Activated CD4-positive, CD25-positive, alpha-beta regulatory T cell (primary cell): ENCODE data around the gene SHTN1.

ENCODE experiments used
- DNase-seq, 4 experiments: peaks; one replicate each; lab custom pipeline; 2025; lab: John Stamatoyannopoulos, UW

Gene SHTN1, protein sequence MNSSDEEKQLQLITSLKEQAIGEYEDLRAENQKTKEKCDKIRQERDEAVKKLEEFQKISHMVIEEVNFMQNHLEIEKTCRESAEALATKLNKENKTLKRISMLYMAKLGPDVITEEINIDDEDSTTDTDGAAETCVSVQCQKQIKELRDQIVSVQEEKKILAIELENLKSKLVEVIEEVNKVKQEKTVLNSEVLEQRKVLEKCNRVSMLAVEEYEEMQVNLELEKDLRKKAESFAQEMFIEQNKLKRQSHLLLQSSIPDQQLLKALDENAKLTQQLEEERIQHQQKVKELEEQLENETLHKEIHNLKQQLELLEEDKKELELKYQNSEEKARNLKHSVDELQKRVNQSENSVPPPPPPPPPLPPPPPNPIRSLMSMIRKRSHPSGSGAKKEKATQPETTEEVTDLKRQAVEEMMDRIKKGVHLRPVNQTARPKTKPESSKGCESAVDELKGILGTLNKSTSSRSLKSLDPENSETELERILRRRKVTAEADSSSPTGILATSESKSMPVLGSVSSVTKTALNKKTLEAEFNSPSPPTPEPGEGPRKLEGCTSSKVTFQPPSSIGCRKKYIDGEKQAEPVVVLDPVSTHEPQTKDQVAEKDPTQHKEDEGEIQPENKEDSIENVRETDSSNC

DNA sequence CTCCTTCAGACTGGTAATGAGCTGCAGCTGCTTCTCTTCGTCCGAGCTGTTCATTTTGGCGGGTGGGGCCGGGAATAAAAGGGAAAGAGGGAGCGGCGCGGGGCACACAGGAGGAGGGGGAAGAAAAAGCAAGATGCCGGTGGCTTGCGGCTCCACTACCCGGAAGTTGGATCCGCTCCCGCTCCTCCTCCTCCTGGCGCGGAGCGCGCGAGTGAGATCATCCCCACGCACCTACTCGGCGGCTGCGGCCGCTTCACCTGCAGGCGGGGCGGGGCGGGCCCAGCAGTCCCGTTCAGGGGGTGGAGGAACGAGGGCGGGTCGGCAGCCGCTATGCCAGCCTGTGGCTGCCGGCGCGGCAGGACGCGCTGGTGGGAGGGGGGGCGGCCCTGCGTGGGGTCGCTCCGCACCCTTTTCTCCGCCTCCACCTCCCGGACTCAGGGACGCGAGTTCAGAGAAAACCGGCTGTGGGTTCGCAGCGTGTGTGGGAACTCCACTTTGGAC, at the start of gene SHTN1:
Gene SHTN1, minus strand, starts transcription at position 162 of the 501 bp plus-strand sequence. Its CDS starts 108 bp downstream, at position 54.
- peak in 1 of 4 experiments; percentile 12 for DNase-seq

DNA sequence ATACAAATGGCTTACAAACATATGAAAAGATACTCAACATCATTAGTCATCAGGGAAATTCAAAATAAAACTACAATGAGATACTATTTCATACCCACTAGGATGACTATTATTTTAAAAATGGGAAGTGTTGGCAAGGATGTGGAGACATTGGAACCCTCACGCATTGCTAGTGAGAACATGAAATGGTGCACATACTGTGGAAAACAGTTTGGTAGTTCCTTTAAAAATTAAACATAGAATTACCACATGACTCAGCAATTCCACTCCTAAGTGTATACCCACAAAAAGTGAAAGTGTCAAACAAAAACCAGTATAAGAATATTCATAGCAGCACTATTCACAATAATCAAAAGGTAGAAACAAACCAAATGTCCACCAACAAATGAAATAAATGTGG, 48.5 kb upstream of the SHTN1 start:
- DNase-seq: no peak

DNA sequence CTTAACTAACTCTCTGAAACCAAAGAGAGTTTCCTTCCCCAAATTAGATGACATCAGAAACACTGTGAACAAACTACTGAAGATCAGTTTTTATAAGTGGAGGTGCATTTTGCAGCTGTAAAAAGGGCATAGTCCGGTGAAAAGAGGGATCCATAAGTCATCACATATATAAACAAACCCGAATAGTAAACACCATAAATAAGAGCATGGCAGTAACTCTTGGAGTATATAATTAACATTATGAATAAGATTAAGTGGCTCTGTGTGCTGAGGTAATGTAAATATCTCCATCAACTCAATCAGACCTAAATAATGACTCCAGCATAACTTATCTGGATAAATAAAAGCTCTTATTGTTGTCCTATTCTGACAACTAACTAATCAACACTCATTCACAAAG, 43.0 kb upstream of the SHTN1 start:
- DNase-seq: no peak

DNA sequence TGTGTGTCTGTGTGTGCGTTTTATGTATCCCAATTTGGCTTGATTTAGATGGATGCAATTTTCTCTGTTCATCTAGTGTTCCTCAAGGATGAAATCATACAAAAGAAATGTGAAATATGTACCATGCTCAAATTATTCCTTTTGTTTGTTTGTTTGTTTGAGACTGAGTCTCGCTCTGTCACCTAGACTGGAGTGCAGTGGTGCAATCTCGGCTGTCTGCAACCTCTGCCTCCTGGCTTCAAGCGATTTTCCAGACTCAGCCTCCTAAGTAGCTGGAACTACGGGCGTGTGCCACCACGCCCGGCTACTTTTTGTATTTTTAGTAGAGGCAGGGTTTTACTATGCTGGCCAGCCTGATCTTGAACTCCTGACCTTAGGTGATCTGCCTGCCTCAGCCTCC, 11.3 kb upstream of the SHTN1 start:
- no peak for DNase-seq

DNA sequence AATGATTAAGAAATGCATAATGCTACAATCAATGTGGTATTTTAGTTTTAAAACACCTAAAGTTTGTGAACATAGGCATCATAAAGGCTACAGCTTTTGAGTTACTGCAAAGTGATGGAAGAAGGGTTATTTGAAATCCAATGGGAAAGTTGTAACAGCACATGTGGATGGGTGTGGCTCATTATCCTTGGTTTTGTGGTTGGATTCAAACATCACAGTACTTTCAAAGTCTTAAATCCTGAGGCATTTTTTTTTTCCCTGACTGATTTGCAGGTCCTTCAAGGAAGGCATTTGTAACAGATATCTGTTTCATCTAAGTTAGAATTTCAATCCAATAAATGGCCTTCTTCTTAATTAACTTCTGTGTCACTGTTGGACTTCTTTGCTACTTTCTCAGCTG, 9.8 kb upstream of the SHTN1 start:
- no peak for DNase-seq

DNA sequence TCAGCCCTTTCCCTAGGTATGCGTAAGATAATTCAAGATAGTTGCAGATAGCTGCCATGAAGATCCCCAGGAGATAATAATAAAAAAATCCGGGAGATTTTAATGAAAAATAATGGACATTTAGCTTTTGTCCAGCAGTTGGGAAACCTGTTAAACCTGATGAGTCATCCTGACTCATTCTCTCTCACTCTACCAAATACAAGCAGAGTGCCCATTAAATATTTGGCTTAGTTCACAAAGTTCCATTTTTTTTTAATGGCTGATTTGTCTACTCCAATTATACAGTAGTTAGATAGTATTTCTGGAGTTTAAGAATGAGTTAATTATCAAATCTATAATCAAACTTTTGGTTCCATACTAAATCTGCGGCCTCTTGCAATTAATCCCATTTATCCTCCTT, 2.1 kb upstream of the SHTN1 start:
- no peak for DNase-seq

DNA sequence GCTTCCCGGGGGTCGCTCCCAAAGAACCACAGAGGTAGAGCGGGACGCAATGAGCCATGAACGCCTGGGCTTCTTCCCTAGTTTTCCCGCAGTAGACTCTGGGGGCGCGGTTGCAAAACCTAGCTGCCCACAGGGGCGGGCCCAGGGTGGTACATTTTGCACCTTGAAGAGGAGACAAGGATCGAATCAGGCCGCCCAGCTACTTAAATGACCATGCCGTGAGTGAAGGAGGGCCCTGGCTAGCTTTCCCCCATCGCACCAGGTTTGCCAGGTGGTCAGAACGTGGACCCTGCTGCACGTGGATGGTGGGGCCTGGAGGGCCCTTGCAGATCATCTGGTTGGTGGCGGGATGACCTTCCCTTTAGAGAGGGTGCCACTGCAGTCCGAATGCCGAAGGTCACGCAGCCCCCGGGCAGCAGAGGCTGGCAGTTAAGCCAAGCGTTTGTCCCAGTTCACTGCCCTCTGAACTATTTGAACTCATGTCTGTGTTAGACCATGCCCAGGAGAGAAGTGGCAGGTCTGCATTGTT, 604 bp upstream of the SHTN1 start:
- DNase-seq: no peak

DNA sequence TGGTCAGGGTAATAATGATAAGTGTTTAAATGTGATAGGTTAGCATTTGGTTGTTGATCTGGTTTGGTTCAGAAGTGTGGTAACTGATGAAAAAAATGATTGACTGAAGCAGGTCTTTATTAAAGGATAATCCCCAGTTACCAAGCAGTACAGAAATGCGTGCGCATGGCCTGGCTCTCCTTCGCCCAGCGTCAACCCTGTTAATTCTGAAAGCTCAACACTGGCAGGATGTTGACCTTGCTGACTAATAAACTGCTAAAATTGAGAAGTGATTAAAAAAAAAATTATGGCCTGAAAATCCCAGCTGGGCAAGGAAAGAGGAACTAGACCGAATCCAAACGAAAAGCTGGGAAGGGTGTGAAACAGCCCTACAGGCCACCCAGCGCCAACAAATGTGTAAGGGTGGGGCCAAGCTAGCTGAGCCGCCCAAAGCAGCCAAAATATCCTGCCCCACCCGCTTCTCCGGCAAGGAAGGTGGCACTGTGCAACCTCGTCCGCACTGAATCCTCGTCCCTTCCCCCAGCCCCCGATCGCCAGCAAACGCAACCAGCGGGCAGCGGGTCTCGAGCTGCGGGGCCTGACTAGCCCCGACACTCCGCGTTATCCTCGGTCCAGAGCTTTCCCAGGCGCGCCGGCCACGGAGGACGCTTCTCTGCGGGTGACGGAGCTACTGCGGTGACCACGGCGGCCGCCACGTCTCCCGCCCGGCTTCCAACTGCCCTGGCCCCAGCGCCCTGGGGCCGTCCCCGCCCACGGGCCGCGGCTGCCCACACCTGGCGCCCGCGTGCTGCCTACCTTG, 561 bp downstream of the SHTN1 start:
- no peak for DNase-seq

DNA sequence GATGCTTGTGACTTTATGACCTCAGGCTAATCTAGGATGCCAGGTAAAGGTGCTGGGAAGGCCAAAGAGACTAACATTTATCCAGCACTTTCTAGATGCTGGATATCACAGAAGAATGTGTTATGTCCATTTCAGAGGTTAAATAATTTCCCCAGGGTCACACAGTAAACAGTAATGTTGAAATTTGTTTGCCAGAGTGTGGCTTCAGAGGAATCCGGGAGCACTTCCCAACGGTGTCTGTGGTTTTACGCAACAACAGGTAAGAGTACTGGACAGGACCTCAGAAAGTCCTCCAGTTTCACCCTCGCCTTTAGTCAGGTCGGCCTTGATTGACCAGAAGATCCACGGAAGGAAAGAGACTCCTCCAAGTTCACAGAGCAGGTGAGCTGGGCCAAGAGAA, 1.7 kb downstream of the SHTN1 start:
- DNase-seq: no peak

DNA sequence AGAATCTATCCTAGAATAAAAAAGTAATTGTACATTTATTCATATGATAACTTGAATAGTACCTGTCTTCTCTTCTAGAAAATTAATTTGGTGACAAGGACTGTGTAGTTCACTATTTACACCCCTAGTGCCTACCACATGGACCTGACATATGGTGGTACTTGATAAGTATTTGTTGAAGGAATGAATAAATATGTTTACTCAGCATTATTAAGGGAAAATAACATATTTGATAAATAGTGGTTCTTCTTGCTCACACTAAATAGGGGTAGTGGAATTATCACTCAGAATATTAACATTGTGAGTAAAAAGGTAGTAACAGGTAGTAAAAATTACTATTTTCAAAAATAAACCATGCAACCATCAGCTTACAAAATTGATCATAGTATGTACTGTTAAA, 2.8 kb downstream of the SHTN1 start:
- no peak for DNase-seq

DNA sequence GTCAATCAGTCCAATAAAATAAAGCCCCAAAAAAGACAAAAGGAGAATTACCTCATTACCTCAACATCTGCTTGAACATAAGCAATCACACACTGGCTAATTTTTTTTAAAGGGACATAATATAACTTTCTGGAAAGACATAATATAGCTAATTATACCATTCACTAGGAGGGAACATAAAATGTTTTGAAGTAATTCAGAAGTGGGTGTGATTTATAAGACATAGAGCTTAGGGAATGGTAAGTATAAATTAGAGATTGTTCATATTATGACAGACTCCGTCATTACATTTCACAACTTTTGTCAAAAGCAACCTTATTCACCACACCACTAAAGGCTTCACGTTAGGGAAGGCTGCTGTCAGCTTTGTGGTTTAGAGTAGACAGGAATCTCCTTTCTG, 3.8 kb downstream of the SHTN1 start:
- DNase-seq: no peak

DNA sequence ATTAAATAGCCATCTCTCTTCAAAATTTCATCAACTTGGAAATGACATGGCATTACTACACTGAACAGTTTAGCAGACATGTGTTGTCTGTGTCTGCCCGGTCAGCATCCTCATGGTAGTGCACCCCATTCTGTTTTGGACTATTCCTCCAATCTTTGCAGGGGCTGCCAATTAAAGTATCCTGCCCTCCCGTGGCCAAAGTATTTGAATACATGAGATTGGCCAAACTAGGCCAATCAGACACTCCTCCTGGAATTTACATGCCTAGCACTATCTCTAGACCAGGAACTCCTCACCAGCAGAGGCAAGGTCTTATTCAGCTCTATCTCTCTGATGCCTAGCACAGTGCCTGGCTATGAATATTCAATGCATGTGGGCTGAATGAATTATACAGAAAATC, 4.4 kb downstream of the SHTN1 start:
- DNase-seq: no peak

DNA sequence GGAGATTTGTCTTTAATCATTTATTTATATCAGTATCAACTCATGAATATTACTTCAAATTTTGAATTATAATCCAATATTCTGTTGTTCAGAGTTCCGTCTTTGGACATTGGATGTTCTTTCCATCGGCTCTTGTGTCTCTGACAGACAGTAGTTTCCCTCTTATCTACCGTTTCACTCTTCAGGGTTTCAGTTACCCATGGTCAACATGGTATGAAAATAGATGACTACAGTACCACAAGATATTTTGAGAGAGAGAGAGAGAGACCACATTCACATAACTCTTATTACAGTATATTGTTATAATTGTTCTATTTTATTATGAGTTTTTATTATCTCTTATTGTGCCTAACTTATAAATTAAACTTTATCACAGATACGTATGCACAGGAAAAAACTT, 6.8 kb downstream of the SHTN1 start:
- DNase-seq: no peak

DNA sequence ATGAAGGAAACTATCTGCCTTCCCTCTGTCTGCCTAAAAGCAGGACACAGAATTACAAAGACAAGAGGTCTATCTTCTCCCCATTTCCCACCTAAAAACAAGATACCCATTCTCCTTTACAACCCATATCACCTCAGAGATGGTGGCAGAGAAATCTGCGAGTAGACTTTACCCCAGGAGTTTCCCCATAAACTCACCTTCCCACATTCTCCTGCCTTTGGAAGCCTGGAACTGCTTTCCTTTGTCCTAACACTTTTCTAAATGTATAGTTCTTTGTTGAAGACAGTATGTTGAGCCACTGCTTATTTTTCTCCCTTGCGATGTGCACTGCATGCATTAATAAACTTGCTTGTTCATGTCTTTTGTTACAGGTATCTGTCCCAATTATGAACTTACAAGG, 8.0 kb downstream of the SHTN1 start:
- DNase-seq: no peak

DNA sequence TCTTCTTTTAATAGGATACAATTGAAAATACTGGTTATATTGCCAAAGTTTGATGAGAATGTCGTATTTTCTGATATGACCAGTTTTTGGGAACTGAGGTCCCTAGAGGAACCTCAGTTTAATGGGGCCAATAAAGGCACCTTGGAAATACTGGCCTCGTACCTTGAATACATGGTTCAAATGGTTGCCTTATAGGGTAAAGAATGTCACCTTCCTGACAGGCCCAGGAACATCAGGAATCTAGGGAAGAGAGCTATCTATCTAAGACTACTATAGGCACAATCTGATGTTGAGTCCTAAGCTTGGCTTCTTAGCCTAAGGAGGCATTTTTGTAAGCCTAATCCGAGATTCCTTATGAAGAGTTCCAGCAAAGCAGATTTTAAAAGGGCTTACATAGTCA, 9.3 kb downstream of the SHTN1 start:
- DNase-seq: no peak

DNA sequence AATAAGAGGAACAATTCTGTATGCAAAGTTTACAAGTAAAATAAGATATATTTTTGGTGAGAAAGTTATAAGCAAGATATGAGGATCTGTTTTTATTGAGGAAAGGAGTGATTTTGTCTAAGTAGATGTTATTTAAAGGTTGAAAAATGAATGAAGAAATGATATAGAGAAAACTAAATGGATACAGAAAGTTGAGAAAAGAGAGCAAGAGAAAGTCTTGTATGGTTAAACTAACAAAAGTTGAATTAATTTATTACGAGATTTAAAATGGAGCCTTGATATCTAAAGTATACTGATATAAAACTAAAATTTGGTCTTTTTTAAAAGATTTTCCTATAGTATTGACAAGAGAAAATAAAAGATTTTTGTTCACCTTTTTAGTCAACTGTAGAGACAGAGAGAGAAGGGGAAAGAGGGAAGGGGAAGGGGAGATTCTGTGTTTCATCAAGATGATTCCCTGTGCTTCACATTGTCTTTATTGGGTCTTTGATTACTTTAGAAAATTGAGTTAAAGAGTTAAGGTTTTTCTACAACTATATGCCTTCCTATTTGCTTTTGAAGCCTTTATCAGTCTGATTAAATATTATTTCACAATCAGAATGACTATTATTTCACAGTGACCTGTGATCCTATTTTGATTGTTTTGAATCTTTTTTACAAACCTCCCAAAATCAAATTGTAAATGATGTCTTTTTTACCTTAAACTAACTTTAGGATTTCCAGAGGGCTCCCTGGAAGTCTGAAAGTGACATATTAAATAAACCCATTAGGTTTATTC, 10.7 kb downstream of the SHTN1 start:
- DNase-seq: no peak

DNA sequence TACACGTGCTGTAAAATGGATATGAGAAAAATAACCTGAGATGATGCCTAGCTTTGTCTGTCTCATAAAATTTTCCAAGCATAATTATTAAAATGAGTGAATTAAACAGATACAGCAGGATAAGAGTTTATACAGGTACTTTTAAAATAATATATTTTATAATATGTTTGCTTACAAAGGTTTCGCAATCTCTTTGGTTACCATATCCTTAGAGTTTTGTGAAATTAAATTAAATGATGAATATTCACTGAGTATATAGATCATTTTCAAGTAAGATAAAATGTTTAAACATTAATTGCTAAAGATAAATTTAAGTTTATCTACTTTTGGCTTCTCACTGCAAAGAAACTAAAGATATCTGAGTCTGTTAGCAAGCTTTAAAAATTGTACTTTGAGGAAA, 11.4 kb downstream of the SHTN1 start:
- no peak for DNase-seq

DNA sequence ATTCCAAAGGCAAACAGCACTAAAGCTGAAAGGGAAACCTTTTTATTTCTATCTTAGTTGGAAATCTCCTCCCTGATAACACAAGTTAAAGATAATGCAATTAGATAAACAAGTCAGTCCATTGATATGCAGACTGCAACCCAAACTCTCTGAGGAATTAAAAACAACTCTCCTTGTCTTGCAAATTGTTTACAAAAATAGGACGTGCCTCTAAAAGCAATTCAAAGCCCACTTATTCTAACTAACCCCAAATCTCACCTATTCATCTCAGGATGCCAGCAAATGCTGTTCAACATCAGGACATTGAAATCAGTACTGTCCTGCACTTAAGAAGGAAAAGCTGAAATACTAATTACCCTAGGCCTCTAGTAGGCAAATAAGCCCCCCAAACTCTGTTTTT, 12.8 kb downstream of the SHTN1 start:
- DNase-seq: no peak

DNA sequence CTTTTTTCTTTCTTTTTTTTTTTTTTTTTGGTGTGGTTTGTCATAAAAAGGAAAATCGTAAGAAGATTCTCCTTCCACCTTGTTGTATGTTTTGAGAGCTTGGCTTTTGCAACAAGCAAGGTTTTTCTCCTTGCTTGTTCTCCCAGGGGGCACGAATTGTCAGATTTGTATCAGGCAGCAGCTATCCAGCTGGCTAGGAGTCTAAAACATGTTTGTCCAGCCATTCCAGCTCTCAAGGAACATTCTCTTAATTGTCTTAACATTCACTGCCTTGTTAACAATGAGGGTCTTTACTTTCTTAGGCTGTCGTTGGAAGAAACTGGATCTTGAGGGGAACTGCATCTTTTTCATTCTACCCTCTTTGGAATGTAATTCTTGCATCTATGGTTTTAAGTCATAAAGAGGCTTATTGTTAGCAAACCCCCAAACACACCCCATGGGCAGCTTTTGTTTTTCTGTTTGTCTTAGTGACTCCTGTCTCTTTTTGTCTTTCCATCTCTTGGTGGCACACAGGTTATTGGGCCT, 14.6 kb downstream of the SHTN1 start:
- no peak for DNase-seq

DNA sequence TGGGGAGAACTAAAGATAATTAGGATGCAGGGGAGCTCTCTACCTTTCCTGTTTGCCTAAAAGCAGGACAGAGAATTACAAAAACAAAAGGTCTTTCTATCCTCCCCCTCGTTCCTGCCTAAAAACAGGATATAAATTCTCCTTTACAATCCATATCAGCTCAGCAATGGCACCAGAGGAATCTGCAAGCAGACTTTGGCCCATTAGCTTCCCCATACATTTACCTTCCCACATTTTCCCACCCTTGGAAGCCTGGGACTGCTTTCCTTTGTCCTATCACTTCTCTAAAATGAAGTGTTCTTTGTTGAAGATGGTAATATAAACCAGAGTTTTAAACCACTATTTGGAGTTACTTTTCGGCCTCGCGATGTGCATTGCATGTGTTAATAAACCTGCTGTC, 15.5 kb downstream of the SHTN1 start:
- DNase-seq: no peak

DNA sequence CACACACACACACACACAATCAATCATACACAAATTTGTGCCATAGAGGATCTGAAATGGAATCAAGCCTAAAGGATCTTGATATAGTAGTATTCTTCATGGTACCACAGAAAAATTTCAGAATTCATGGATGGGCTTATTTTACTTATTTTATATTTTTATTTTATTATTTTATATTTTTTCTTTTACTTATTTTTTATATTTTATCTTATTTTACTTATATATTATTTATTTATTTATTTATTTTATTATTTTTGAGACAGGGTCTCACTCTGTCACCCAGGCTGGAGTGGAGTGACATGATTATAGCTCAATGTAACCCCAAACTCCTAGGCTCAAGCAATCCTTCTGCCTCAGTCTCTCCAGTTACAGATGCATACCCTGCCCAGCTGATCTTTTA, 16.7 kb downstream of the SHTN1 start:
- no peak for DNase-seq

DNA sequence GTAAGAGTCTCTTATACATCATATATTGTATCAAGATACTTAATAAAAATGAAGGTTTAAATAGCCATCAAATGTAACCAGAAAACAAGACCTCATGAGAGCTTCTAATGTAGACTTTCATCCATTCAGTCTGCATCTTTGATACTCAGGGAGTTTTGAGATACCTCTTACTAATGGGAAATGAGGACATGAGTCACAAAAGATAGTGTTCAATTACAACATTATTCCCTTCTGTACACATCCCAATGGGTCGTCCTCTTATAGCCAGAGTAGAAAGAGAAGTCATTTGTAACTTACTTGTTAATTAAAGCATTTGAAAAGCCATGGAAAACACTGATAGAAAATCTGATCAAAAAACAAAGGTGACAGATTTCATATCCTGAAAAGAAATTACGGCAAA, 19.4 kb downstream of the SHTN1 start:
- no peak for DNase-seq
